Breast epithelium (tissue), 4 donors: Measurements from ENCODE around the gene DACT3. TPM values are rescaled to one million over a fixed set of nuclear protein-coding genes. Genes with fewer than 3 reads are reported as not detected.
A peak's percentile ranks its signal among the peaks of the same experiment; 100 is the strongest.

Source experiments
- DNase-seq, 2 donors: peaks; one replicate each; pipeline ENCODE4 v3.0.0-alpha.2; 2019; ENCODE audit warnings: low spot score in 2 of 2
- H3K27ac ChIP-seq, 2 donors: fragments of 200-600 bp; sonication (generic) in 1 of 2; one replicate each; pipeline ENCODE4 v1.5.1; 2016 to 2019; ENCODE audit warnings: mild to moderate bottlenecking in 1 of 2
- H3K27me3 ChIP-seq, 2 donors: fragments of 200-600 bp; sonication (generic) in 1 of 2; one replicate each; pipeline versions ENCODE4 v1.5.1 to v1.6.0; 2017 to 2019; ENCODE audit warnings: control low read depth in 1 of 2, mild to moderate bottlenecking in 1 of 2
- H3K36me3 ChIP-seq: fragments of 200-600 bp; one replicate; pipeline ENCODE4 v1.5.1; 2019
- H3K4me1 ChIP-seq, 2 donors: fragments of 200-600 bp; sonication (generic); one replicate each; pipeline ENCODE4 v1.5.1; 2016 to 2019; ENCODE audit warnings: control low read depth in 1 of 2
- H3K4me3 ChIP-seq, 3 donors: fragments of 200-600 bp; sonication (generic); 1 replicate in 2 of 3; 2 replicates in 1 of 3; pipeline ENCODE4 v1.5.1; 2016 to 2019; ENCODE audit warnings: mild to moderate bottlenecking in 3 of 3, moderate library complexity in 2 of 3
- H3K9me3 ChIP-seq, 2 donors: fragments of 200-600 bp; sonication (generic) in 1 of 2; one replicate each; pipeline ENCODE4 v1.5.1; 2016 to 2019; ENCODE audit warnings: control low read depth in 1 of 2
- POLR2A ChIP-seq: fragments of 450-650 bp; IDR thresholded peaks from one replicate; pipeline ENCODE4 v1.6.1; 2016; ENCODE audit warnings: antibody characterized with exemption, mild to moderate bottlenecking, moderate library complexity
- POLR2AphosphoS5 ChIP-seq, 3 donors: sonication (generic); formaldehyde crosslinking; IDR thresholded peaks; one replicate each; pipeline ENCODE4 v1.6.1; 2017; ENCODE audit warnings: antibody characterized with exemption in 3 of 3
- intact Hi-C: fragments of 100-400 bp; cut with DNase I; formaldehyde crosslinking; loops from one replicate; pipeline ENCODE4 v1.15.1; 2023; ENCODE audit warnings: low total_unique reads
- total RNA-seq, 3 donors: library from RNA; depleted of rRNA; stranded (reverse); fragments of >200 nt; gene quantifications; one replicate each; pipeline ENCODE4 v1.1.0, GENCODE V29; 2016
- TF ChIP-seq, protein P1 (sequence below), 3 donors: fragments of 450-650 bp; IDR thresholded peaks; one replicate each; pipeline ENCODE4 v1.5.1; 2016 to 2017; ENCODE audit warnings: antibody characterized with exemption in 3 of 3, mild to moderate bottlenecking in 3 of 3, moderate library complexity in 3 of 3

The DACT3 gene
- total RNA-seq, 3 donors from 2014 or later: 0.48 to 3.9 (median 1.9) TPM

DNA sequence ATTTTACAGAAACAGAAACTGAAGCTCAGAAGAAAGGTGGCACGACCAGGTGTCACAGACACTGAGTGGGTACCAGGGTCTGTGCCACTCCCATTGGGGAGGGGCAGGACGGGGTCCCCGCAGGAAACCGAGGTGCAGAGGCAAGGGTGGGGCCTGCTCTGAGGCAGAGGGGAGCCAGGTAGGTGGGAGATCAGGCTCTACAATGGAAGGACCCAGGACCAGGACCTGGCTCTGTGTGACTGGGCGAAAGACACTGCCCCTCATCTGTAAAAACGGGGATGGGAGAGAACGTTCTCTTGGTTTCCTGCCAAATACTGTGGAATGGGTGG lies 38.9 kb downstream of the DACT3 start:
- peaks cover 7 to 8% of the 10 kb centered on the region in 2 donors for H3K4me1 ChIP-seq
- intact Hi-C loops: no loop called here
- no peaks in the 10 kb centered on the region for H3K27me3 ChIP-seq
- peak overlapping the region in 1 of 2 donors; percentile 68 for H3K27ac ChIP-seq
- H3K36me3 ChIP-seq: no peaks in the 10 kb centered on the region
- TF ChIP-seq, protein P1, sequence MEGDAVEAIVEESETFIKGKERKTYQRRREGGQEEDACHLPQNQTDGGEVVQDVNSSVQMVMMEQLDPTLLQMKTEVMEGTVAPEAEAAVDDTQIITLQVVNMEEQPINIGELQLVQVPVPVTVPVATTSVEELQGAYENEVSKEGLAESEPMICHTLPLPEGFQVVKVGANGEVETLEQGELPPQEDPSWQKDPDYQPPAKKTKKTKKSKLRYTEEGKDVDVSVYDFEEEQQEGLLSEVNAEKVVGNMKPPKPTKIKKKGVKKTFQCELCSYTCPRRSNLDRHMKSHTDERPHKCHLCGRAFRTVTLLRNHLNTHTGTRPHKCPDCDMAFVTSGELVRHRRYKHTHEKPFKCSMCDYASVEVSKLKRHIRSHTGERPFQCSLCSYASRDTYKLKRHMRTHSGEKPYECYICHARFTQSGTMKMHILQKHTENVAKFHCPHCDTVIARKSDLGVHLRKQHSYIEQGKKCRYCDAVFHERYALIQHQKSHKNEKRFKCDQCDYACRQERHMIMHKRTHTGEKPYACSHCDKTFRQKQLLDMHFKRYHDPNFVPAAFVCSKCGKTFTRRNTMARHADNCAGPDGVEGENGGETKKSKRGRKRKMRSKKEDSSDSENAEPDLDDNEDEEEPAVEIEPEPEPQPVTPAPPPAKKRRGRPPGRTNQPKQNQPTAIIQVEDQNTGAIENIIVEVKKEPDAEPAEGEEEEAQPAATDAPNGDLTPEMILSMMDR (IDR thresholded peaks at IDR 0.05): no peak
- TF ChIP-seq POLR2AphosphoS5 (IDR thresholded peaks at IDR 0.05): no peak
- no peak for TF ChIP-seq POLR2A
- no peak for DNase-seq
- no peaks in the 10 kb centered on the region for H3K9me3 ChIP-seq
- H3K4me3 ChIP-seq: peak overlapping the region in 1 of 3 donors; percentile 41

- Histone ChIP-seq H3K4me3 (peak overlapping the region in 2 of 3 donors; percentile 7 to 41), H3K27ac (peak overlapping the region; percentile 48 to 68), H3K9me3 (no peaks in the 10 kb centered on the region), H3K27me3 (no peaks in the 10 kb centered on the region), H3K36me3 (no peaks in the 10 kb centered on the region), H3K4me1 (peaks cover 11 to 14% of the 10 kb centered on the region in 2 donors)
- TF ChIP-seq POLR2A (no peak), POLR2AphosphoS5 (IDR thresholded peaks at IDR 0.05) (no peak)
- TF ChIP-seq, protein P1 (IDR thresholded peaks at IDR 0.05): no peak
- intact Hi-C loops: no loop called here
- DNase-seq: no peak
These were observed 39.5 kb downstream of the DACT3 start for GRCh38 chr19:46621191-46622117.

- H3K4me1 ChIP-seq: peaks cover 11 to 14% of the 10 kb centered on the region in 2 donors
- intact Hi-C loops: no loop called here
- peak overlapping the region; percentile 48 to 68 for H3K27ac ChIP-seq
- TF ChIP-seq POLR2A (no peak), POLR2AphosphoS5 (IDR thresholded peaks at IDR 0.05) (no peak)
- TF ChIP-seq, protein P1 (IDR thresholded peaks at IDR 0.05): no peak
- H3K4me3 ChIP-seq: peak overlapping the region in 1 of 3 donors; percentile 41
- no peaks in the 10 kb centered on the region for H3K9me3 ChIP-seq
- no peak for DNase-seq
- H3K36me3 ChIP-seq: no peaks in the 10 kb centered on the region
- H3K27me3 ChIP-seq: no peaks in the 10 kb centered on the region
These were observed 40.3 kb downstream of the DACT3 start for GRCh38 chr19:46620716-46621115.

- TF ChIP-seq POLR2A (no peak), POLR2AphosphoS5 (IDR thresholded peaks at IDR 0.05) (no peak)
- TF ChIP-seq, protein P1 (IDR thresholded peaks at IDR 0.05): no peak
- intact Hi-C loops: no loop called here
- no peak for DNase-seq
- H3K4me1 ChIP-seq: peaks cover 11 to 14% of the 10 kb centered on the region in 2 donors
- no peaks in the 10 kb centered on the region for H3K27me3 ChIP-seq
- H3K9me3 ChIP-seq: no peaks in the 10 kb centered on the region
- no peak overlapping the region for H3K4me3 ChIP-seq
- no peaks in the 10 kb centered on the region for H3K36me3 ChIP-seq
- peak overlapping the region; percentile 48 to 68 for H3K27ac ChIP-seq
These were observed 40.7 kb downstream of the DACT3 start for GRCh38 chr19:46620267-46620666.

- H3K4me1 ChIP-seq: peaks cover 11 to 14% of the 10 kb centered on the region in 2 donors
- H3K9me3 ChIP-seq: no peaks in the 10 kb centered on the region
- intact Hi-C loops: loop anchor here (5.0 kb wide), 1 partner anchor 44 kb away; the partner anchor contains the start of gene DACT3
- DNase-seq: peak in 1 of 2 donors; percentile 62
- H3K4me3 ChIP-seq: no peak overlapping the region
- no peaks in the 10 kb centered on the region for H3K36me3 ChIP-seq
- no peaks in the 10 kb centered on the region for H3K27me3 ChIP-seq
- H3K27ac ChIP-seq: peak overlapping the region; percentile 62 to 74
- TF ChIP-seq POLR2AphosphoS5 (IDR thresholded peaks at IDR 0.05) (peak in 2 of 3 donors; percentile 32 to 54), POLR2A (no peak)
These were observed 42.2 kb downstream of the DACT3 start for GRCh38 chr19:46618670-46619231.
